ENCODE results near the gene CD7. TPM values are rescaled to one million over a fixed set of nuclear protein-coding genes. Genes with fewer than 3 reads are reported as not detected.

The CD7 gene
- total and polyA plus RNA-seq, 9 of the 15 experiments (the other 6 are each of a cell fraction or from before 2014, with no cell fraction given), result 0.21 to 0.35 TPM; not detected in 7

DNA sequence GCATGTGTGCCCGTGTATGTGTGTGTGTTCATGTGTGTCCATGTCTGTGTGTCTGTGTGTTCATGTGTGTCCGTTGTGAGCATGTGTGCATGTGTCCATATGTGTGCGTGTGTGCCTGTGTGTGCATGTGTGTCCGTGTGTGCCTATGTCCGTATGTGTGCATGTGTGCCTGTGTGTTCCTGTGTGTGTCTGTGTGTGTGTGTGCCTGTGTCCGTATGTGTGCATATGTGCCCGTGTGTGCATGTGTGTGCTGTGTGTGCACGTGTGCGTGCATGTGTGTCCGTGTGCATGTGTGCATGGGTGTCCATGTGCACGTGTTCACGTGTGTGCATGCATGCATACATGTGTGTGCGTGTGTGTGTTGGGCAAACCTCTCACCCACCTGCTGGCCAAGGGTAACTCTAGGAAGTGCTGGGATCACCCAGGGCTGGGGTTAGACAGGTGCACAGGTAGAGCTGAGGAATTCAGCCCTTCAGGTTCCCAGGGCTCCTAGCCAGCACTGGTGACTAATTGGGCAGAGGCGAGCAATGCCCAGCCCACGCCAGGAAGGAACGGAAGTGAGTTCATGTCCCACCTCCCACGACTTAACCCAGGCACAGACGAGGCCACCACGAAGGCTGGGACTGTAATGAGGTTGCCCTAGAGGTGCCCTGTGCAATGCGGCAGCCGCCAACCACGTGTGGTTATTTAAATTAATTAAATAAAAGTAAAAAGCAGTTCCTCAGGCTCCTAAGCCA, 35.7 kb downstream of the CD7 start (continued):
- TF ChIP-seq NCOA4 (IDR thresholded peaks at IDR 0.05; ENCODE audit: partially characterized antibody) (no peak), NFRKB (IDR thresholded peaks at IDR 0.05; ENCODE audit: low read depth) (peak; percentile 77; the same call in 1 of the 2 replicates), ZNF121 (CRISPR knock-in tag; conservative IDR thresholded peaks at IDR 0.05) (no peak), PHF20 (IDR thresholded peaks at IDR 0.05; ENCODE audit: partially characterized antibody) (peak; percentile 86), NR4A1 (CRISPR knock-in tag; IDR thresholded peaks at IDR 0.05) (no peak), NR4A1 (tag; IDR thresholded peaks at IDR 0.05) (no peak), ARID2 (IDR thresholded peaks at IDR 0.05) (peak; percentile 20; the same call in 1 of the 2 replicates), U2AF1 (optimal IDR thresholded peaks at IDR 0.05; ENCODE audit: low read depth, low read length) (no peak), KDM1A (IDR thresholded peaks at IDR 0.05) (peak in 1 of 2 experiments; percentile 95; a peak in 2 of 4 replicates), ZEB2 (IDR thresholded peaks at IDR 0.05) (no peak), CHD2 (IDR thresholded peaks at IDR 0.05; ENCODE audit: low read depth, low read length) (no peak)
- TF ChIP-seq, protein P1, sequence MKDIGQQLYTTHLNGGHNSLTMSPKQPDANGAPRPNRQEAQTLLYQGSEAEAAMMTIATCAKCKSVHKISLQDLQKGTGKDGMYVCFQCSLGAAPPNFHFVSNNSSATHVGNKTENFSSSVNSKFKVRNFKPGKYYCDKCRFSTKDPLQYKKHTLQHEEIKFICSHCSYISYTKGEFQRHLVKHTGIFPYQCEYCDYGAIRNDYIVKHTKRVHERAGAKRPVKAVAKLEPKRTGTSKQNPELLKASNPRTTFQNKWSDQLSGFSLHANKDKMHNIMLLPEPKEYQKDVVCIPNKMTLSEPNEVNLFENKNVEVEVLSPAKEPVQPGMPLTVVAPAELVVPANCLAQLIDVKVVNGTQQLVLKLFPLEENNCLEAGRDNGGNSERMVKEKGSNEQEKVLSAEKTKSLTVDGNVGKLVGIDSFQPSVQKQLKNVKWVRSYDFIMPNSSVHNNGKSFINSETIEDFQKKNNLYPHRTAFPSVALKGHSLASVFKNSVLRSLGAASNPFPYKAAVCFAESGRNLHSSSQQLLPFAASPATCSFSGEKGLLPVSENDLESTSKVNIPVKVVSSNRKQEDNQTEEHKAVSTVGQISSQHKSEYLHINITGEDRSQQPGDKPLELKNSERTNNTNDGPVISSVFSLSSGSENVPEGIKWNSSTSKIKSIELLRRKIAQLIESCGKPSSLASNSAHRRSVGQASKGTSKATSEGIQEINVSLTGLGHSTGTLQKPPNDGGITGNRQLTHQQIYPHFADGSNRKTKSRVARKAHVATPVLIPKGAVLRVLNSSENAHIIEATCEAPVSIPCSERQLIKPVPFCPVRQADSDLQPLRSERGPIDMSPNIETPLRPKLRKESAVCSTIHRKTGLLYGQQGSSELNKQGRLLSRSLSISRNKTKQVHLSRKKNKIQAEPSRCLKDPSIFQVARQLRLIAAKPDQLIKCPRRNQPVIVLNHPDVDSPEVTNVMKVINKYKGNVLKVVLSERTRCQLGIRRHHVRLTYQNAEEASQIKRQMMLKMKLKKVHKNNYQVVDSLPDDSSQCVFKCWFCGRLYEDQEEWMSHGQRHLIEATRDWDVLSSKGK (CRISPR knock-in tag; IDR thresholded peaks at IDR 0.05), result no peak
- TF ChIP-seq, protein P2, sequence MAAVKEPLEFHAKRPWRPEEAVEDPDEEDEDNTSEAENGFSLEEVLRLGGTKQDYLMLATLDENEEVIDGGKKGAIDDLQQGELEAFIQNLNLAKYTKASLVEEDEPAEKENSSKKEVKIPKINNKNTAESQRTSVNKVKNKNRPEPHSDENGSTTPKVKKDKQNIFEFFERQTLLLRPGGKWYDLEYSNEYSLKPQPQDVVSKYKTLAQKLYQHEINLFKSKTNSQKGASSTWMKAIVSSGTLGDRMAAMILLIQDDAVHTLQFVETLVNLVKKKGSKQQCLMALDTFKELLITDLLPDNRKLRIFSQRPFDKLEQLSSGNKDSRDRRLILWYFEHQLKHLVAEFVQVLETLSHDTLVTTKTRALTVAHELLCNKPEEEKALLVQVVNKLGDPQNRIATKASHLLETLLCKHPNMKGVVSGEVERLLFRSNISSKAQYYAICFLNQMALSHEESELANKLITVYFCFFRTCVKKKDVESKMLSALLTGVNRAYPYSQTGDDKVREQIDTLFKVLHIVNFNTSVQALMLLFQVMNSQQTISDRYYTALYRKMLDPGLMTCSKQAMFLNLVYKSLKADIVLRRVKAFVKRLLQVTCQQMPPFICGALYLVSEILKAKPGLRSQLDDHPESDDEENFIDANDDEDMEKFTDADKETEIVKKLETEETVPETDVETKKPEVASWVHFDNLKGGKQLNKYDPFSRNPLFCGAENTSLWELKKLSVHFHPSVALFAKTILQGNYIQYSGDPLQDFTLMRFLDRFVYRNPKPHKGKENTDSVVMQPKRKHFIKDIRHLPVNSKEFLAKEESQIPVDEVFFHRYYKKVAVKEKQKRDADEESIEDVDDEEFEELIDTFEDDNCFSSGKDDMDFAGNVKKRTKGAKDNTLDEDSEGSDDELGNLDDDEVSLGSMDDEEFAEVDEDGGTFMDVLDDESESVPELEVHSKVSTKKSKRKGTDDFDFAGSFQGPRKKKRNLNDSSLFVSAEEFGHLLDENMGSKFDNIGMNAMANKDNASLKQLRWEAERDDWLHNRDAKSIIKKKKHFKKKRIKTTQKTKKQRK (IDR thresholded peaks at IDR 0.05; ENCODE audit: borderline replicate concordance, low read depth, low read length), result no peak
- TF ChIP-seq, protein P3, sequence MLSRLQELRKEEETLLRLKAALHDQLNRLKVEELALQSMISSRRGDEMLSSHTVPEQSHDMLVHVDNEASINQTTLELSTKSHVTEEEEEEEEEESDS (CRISPR knock-in tag; IDR thresholded peaks at IDR 0.05), result no peak

Data from K562 (cell line).